Activated B cell treated with CpG ODN at 0.5 μM for 24 hours (primary cell): ENCODE measurements around the gene CCDC152. TPM values are rescaled to one million over a fixed set of nuclear protein-coding genes. Genes with fewer than 3 reads are reported as not detected.
"Not testable (repeated sequence)": the region's sequence is repeated elsewhere in the genome, so short reads cannot be mapped to it uniquely, and the experiment has no call there.

Experiments
- ATAC-seq: fragments of 200-7000 bp; cut with Tn5 transposase; one replicate; pipeline ENCODE4 v1.10.0; 2021; ENCODE audit warnings: low read depth, mild to moderate bottlenecking, moderate library complexity
- CTCF ChIA-PET: fragments of 350-600 bp; sonication (Branson Sonifier 250); formaldehyde crosslinking; loops from one replicate; lab custom pipeline; 2021; ENCODE audit warnings: antibody characterized with exemption; lab: Charles Lee
- POLR2A ChIA-PET: fragments of 350-600 bp; sonication (Branson Sonifier 250); formaldehyde crosslinking; loops from one replicate; lab custom pipeline; 2021; ENCODE audit warnings: antibody characterized with exemption; lab: Charles Lee
- DNase-seq: peaks from one replicate; pipeline ENCODE4 v3.0.0; 2022
- H3K27ac Mint-ChIP-seq: one replicate; pipeline ENCODE4 v1.8.0; 2020; ENCODE audit warnings: mixed read lengths
- H3K27me3 Mint-ChIP-seq: one replicate; pipeline ENCODE4 v1.8.0; 2021; ENCODE audit warnings: mixed read lengths
- H3K36me3 Mint-ChIP-seq: one replicate; pipeline ENCODE4 v1.8.0; 2021; ENCODE audit warnings: low read depth, mixed read lengths
- H3K4me1 Mint-ChIP-seq: one replicate; pipeline ENCODE4 v1.8.0; 2021; ENCODE audit warnings: mixed read lengths
- H3K4me3 Mint-ChIP-seq: one replicate; pipeline ENCODE4 v1.8.0; 2020; ENCODE audit warnings: mild to moderate bottlenecking, mixed read lengths
- H3K9me3 Mint-ChIP-seq: one replicate; pipeline ENCODE4 v1.8.0; 2020; ENCODE audit warnings: mixed read lengths
- intact Hi-C: fragments of 100-400 bp; cut with micrococcal nuclease; formaldehyde crosslinking; loops from one replicate; pipeline ENCODE4 v1.15.1; 2024
- total RNA-seq: library from RNA; stranded (reverse); gene quantifications from 2 replicates; pipeline ENCODE4 v1.2.3, GENCODE V29; 2022
- TF ChIP-seq, protein P1 (sequence below): fragments of 200-600 bp; IDR thresholded peaks from one replicate; pipeline ENCODE4 v1.8.0; 2022; ENCODE audit warnings: antibody characterized with exemption, mild to moderate bottlenecking

CCDC152 gene
- total RNA-seq, 1 donor from 2014 or later, result 6.9 TPM

DNA sequence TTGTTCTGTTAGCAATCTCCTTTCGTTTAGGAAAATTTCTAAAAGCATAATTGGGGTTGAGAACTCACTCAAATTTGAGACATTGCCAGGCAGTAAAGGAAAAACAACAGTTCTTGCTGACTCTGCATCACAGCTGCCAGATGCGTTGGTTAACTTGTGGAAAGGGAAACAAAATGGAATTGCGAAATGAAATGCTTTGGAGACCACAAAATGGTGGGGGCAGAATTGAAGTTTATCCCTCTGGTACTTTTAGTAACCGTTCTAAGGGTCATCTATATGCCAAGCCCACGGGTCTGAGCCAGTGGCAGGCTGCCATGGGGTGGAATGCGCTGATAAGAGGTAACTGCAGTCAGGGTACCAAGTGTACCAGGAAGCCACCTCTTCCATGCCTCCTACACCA, 83.7 kb downstream of the CCDC152 start:
- no peak for ATAC-seq
- TF ChIP-seq, protein P1, sequence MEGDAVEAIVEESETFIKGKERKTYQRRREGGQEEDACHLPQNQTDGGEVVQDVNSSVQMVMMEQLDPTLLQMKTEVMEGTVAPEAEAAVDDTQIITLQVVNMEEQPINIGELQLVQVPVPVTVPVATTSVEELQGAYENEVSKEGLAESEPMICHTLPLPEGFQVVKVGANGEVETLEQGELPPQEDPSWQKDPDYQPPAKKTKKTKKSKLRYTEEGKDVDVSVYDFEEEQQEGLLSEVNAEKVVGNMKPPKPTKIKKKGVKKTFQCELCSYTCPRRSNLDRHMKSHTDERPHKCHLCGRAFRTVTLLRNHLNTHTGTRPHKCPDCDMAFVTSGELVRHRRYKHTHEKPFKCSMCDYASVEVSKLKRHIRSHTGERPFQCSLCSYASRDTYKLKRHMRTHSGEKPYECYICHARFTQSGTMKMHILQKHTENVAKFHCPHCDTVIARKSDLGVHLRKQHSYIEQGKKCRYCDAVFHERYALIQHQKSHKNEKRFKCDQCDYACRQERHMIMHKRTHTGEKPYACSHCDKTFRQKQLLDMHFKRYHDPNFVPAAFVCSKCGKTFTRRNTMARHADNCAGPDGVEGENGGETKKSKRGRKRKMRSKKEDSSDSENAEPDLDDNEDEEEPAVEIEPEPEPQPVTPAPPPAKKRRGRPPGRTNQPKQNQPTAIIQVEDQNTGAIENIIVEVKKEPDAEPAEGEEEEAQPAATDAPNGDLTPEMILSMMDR, result no peak
- CTCF ChIA-PET, result no interaction called here
- no peak for DNase-seq
- Mint-ChIP-seq H3K36me3 (no peaks in the 10 kb centered on the region), H3K4me1 (no peaks in the 10 kb centered on the region), H3K4me3 (no peak overlapping the region), H3K27ac (no peak overlapping the region), H3K27me3 (peaks cover 5% of the 10 kb centered on the region), H3K9me3 (no peaks in the 10 kb centered on the region)
- POLR2A ChIA-PET, result no interaction called here
- intact Hi-C loops, result no loop called here

DNA sequence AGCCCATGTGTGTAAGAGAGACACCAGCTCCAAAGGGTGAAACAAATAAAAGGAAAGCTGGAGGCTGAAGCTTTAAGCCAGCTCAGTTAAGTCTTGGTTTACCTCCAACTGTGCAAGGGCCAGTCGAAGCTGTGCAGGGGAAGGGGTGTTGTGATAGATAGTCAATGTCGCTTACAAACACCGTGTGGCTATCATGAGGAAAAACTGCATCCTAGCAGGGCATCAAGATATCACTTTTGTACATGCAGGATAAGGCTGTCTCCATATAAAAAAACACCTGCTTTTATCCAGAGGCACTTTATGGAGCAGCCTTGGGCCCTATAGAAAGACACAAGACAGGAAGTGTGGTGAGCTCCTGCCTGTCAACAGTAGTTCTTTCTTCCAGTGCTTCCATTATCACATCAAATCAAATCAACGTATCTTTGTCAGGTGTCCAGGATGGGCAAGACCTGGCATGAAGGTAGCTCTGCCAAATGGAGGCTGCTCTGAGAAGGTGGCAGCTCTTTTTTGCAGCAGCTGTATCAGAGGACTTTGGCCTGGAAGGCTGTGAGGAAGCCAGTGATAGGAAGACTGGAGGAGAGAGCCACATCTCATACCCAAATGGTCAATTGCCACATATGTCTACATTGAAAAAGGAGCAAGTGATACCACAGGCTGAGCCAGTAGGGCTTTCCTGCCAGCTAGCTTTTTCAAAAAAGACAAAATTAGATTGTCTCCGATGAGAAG, 84.4 kb downstream of the CCDC152 start:
- Mint-ChIP-seq H3K4me3 (no peak overlapping the region), H3K27me3 (peaks cover 5% of the 10 kb centered on the region), H3K36me3 (no peaks in the 10 kb centered on the region), H3K27ac (no peak overlapping the region), H3K4me1 (no peaks in the 10 kb centered on the region), H3K9me3 (no peaks in the 10 kb centered on the region)
- ChIA-PET CTCF (no interaction called here), POLR2A (no interaction called here)
- TF ChIP-seq, protein P1, result no peak
- DNase-seq, result no peak
- ATAC-seq, result no peak
- intact Hi-C loops, result no loop called here

DNA sequence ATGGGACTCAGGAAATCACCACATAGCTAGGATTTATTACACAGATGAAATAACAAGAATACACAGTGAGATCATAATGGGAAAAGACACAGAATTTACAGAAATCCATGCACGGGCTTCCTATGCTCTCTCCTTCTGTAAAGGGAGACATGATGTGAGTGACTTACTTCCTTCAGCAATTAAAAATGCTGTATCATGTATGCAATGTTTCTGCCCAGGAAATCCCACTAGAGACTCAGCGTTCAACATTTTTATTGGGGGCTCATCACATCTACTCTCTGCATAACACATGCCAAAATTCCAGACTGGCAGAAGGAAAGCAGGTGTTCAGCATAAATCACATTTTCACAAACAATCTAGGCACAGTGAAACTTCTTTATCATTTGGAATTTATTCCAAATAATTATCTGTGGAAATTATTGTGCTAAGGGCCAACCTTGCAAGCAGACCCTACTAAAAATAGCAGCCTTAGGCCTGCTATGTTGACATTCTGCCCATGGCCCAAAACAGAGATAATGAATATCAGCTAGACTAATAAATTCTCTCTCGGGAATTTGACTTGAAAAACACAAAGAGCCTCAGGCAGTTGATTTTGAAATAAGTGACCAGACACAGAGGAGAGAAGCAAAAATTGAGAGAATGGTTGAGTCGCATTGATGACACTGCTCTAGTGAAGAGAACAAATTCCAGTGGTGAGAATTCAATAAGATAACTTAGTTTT, 86.5 kb downstream of the CCDC152 start:
- ChIA-PET POLR2A (no interaction called here), CTCF (no interaction called here)
- Mint-ChIP-seq H3K27ac (no peak overlapping the region), H3K4me1 (no peaks in the 10 kb centered on the region), H3K27me3 (peaks cover 3% of the 10 kb centered on the region), H3K36me3 (no peaks in the 10 kb centered on the region), H3K9me3 (no peaks in the 10 kb centered on the region), H3K4me3 (no peak overlapping the region)
- DNase-seq (no peak), ATAC-seq (no peak)
- TF ChIP-seq, protein P1, result no peak
- intact Hi-C loops, result no loop called here

DNA sequence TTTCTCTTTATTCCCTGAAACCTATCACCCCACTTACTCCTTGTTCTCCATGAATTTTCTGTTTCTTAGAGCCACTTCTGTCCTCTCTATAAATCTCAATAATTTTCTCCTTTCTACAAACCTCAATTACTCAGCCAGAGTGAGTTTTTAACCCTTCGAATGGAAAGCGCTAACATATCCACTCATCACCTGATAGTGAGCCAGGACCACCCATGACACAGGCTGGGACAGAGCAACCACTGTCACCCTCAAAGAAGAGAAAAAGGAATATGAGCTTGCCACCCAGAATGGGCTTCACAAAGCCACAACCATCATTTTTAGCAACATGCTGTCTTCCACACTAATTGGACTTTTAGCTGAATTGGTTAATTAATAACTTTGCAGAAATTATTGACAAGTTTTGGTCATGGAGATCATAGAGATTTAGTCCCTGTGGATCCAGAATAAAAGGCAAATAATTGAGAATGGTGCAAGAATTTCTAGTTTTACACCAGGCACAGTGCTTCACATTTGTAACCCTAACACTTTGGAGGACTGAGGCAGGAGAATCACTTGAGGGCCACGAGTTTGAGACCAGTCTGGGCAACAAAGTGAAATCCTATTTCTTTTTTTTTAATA, 87.2 kb downstream of the CCDC152 start:
- POLR2A ChIA-PET, result no interaction called here
- no peak for DNase-seq
- H3K36me3 Mint-ChIP-seq, result no peaks in the 10 kb centered on the region
- H3K4me3 Mint-ChIP-seq, result no peak overlapping the region
- CTCF ChIA-PET, result no interaction called here
- no peak for ATAC-seq
- H3K27ac Mint-ChIP-seq, result no peak overlapping the region
- peaks cover 3% of the 10 kb centered on the region for H3K27me3 Mint-ChIP-seq
- TF ChIP-seq, protein P1, result no peak
- intact Hi-C loops, result no loop called here
- H3K9me3 Mint-ChIP-seq, result no peaks in the 10 kb centered on the region
- no peaks in the 10 kb centered on the region for H3K4me1 Mint-ChIP-seq

DNA sequence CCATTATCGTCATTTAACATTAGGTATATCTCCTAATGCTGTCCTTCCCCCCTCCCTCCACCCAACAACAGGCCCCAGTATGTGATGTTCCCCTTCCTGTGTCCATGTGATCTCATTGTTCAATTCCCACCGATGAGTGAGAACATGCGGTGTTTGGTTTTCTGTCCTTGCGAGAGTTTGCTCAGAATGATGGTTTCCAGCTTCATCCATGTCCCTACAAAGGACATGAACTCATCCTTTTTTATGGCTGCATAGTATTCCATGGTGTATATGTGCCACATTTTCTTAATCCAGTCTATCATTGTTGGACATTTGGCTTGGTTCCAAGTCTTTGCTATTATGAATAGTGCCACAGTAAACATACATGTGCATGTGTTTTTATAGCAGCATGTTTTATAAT, 87.8 kb downstream of the CCDC152 start:
- ATAC-seq, CTCF ChIA-PET, H3K9me3 Mint-ChIP-seq, intact Hi-C loops, DNase-seq, H3K4me3 Mint-ChIP-seq, POLR2A ChIA-PET, H3K36me3 Mint-ChIP-seq, H3K27ac Mint-ChIP-seq, H3K4me1 Mint-ChIP-seq, H3K27me3 Mint-ChIP-seq: not testable (repeated sequence)
